GM12873 (cell line): ENCODE results near the gene TBX2.

ENCODE experiments used
- TF ChIP-seq, protein P1 (sequence below): IDR thresholded peaks from 2 replicates; pipeline ENCODE4 v1.5.1; 2012; ENCODE audit warnings: low read depth, mild to moderate bottlenecking, moderate library complexity, low read length, control low read depth; ENCODE audit not compliant: insufficient read depth; ENCODE audit errors: missing control alignments

Gene TBX2

DNA sequence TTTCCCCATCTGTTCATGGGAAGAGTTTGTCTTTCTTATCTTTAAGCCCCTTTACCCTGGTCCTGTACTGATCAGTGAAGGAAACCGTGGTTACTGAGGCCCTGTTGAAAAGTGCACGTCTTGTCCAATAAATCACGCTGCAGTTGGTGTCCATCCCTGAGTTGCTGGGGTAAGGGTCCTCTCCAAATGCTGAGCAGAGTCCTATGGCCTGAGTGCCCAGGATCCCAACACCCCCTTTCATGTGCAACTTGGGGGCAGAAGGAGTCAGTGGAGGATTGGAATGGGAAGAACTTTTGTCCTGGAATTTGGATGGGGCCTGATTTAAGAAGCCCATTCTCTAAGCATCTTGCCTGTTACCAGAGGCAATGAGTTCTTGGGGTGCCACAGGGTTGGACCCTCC lies 7.0 kb upstream of the TBX2 start:
- TF ChIP-seq, protein P1, sequence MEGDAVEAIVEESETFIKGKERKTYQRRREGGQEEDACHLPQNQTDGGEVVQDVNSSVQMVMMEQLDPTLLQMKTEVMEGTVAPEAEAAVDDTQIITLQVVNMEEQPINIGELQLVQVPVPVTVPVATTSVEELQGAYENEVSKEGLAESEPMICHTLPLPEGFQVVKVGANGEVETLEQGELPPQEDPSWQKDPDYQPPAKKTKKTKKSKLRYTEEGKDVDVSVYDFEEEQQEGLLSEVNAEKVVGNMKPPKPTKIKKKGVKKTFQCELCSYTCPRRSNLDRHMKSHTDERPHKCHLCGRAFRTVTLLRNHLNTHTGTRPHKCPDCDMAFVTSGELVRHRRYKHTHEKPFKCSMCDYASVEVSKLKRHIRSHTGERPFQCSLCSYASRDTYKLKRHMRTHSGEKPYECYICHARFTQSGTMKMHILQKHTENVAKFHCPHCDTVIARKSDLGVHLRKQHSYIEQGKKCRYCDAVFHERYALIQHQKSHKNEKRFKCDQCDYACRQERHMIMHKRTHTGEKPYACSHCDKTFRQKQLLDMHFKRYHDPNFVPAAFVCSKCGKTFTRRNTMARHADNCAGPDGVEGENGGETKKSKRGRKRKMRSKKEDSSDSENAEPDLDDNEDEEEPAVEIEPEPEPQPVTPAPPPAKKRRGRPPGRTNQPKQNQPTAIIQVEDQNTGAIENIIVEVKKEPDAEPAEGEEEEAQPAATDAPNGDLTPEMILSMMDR: no peak

DNA sequence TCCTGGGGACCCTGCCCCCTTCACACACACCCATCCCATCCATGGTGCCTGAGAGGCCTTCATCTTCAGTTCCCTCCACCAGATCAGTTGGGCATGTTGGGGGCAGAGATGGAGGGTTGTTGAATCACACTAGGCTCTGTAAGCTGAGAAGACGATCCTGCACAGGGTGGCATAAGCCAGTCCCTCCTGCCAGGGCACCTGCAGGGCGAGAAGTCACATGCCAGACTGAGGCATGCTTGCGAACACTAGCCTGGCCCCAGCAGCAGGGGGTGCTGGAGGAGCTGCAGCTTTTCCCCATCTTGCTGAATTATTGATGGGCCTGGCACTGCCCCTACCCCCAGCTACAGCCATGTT lies 6.1 kb upstream of the TBX2 start:
- TF ChIP-seq, protein P1: peak; percentile 48

DNA sequence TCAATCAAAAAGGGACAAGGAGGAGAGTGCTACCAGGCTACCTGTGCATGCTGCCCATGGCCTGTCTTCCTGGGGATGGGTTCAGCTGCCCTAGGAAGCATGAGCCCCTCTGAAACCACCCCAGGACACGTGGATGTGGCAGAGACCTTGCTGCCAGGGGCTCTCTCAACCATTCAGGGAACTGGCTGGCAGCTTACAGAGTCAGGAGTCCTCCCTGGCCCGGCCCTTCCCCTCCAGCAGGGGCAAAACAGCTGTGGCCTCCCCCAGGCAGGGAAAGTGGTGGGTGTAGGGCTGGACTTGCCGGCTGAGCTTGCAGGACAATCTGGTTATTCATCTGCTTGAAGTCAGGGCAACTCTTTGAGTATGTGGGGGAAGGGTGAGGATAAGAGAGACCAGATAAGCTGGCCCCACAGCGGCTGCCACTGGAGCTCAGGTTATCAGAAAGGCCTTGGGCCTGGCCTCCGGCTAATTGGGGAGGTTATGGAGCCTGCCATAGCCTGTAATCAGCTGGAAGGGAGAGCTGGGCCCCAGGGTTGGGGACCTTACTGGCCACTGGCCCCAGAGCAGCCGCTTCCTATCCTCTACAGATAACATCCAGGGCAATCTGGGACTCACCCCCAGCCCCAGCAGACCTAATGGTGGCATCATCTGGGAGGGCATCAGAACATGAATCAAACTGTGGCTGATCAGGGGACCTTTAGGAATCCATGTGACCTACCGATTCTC lies 5.6 kb upstream of the TBX2 start:
- TF ChIP-seq, protein P1: no peak

DNA sequence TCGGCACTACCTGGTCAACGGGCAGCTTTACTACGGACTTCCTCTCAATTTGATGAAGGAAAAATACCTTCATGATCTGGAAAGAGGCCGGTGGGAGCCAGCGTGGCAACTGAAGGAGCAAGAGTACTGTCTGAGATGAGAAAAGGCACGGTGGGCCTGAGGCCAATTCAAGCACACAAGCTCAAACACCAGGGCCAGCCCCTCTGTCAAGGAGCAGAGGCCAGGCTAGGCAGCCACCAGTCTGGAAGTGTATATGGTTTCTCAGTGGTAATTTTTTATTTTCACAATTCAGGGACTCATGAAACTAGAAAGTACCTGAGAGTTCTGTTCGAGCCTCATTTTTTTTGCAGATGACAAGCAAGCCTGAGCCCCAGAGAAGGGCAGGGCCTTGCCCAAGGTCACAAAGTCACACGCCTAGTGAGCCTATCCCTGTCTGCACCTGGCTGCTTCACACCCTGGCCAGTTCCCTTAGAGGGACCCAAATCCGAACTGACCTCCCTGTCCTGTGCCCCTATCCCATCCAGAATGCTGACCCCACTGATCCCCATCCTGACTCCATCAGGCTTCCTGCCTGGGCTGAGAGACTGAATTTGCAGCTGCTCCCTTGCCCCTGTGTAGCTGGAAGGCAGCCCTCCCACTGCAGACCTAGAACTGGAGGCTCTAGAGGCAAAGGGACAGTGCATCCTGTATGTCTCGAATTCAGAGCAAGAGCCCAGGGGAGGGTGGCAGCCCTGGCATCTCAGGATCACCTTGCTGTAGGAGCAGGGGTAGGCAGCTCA lies 4.8 kb upstream of the TBX2 start:
- TF ChIP-seq, protein P1: no peak

DNA sequence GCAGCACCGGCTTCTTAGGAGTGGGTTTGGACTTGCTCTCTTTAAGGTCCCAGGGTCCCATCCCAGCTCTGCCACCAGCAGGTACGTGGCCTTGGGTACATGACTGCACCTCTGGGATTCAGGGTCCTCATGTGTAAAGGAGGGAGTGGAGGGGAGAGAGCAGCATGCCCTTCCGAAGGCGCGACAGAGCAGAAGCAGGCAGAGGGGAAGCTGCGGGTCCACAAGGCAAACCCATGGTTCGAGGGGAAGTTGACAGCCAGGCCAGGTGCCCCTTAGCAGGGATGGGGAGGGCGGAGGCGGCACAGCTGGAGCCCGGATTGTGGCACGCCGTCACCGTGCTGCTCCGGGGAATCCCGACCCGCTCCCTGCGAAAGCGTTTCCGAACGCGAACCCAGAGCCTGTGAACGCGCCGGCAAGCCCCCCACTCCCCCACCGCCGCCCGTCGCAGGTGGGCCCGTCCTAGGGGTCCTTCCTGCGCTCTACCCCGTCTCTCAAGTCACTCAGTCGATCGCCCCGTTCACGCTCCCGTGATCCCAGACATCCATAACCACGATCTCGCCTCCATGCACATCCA lies 4.1 kb upstream of the TBX2 start:
- TF ChIP-seq, protein P1: no peak

DNA sequence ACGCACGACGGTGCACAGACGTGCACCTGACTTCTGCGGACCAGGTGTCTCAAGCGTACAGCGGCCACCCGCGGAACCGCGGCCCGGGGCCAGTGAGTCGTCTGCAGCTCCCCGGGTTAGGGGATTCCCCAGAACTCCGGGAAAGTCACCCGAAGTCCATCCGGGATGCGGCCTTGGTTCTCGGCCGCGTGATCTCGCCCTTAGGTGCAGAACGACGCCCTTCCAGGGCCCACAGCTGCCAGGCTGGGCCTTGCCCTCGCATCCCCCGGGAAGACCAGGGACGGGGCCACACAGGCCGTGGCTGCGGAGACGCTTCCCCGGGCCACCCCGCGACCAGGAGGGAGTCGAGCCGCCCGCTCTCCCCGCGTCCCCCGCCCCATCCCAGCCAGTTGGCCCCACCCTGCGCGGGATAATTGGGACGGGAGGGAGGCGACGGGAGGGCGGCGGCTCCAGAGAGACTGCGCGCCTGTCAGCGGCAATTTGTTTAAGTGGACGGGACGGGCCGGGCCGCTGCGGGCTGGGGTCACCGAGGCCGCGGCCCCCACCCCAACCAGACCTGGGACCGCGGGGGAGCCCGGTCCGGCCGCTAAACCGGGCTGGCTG lies 3.6 kb upstream of the TBX2 start:
- TF ChIP-seq, protein P1: no peak

DNA sequence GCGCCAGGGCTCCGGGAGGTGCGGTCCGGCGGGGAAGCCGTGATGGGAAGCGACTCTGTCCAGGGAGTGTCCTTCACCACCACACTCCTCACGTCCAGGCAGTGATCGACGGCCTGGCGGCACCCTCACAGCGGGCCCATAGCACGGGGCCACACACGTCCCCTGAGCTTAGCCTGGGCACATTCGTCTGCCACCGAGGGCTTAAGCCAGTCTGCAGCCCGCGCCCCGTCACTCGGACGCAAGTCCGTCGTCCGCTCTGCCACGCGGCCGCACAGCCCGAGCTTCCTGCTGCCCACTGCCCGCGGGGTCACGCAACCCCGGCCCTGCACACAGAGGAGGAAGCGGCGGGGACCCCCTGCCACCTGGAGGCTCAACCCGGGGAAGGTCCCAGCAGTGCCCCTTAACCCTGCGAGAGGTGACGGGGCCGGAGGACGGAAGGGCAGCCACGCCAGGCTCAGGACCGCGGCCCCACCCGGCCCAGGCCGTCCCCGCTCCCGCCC lies 3.0 kb upstream of the TBX2 start:
- TF ChIP-seq, protein P1: no peak
